K562 (cell line): ENCODE results near the gene GLCCI1.

Experiments
- POLR2A ChIP-seq: fragments of 450-650 bp; conservative IDR thresholded peaks from 2 replicates; pipeline ENCODE4 v1.6.1; 2016
- RBM17 ChIP-seq: fragments of 200-400 bp; formaldehyde crosslinking; IDR thresholded peaks from 2 replicates; pipeline ENCODE4 v1.6.1; 2017; ENCODE audit warnings: low read depth, mild to moderate bottlenecking, low read length, borderline replicate concordance

DNA sequence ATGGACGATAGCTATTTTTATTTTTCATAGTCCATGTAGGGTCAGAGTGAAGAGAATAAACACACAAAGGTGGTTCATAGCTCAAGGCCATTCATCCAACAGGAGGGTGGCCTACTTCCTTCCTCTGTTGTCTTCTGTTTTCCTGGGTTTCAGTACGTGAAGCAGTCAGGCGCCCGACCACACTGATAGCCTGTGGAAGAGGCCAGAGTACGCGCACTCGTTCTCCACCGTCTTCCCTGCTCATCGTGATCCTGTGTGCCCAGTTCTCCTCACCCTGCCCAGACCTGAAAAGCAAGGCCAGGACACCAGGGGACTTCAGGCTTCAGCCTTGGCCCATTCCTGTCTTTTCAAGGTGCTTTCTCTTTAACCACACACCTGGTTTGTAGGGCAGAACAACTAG is 134.7 kb downstream of the GLCCI1 start:
- TF ChIP-seq POLR2A, result no peak
- no peak for TF ChIP-seq RBM17
